ENCODE measurements around the gene ACER3.
"Not testable (repeated sequence)": the region's sequence is repeated elsewhere in the genome, so short reads cannot be mapped to it uniquely, and the experiment has no call there.

The ACER3 gene

DNA sequence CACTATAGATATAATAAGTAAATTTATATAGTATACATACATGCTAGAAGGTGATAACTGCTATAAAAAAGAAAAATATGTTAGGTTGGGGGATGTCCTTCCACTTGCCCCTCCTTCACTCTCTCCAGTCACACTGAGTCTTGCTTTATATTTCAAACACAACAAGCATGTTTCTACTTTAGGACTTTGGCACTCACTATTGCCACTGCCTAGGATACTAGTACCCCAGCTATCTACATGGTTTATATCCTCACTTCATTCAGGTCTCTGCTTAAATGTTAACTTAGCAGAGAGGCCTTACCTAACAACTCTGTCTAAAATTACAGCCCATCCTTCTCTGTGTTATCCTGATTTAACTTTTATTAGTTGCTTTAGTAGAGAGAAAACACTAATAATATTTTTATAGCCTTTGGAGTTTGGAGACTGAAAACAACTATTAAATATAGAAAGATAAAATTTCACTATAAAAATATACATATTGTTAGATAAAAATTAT lies 134.4 kb downstream of the ACER3 start:
- no peak for DNase-seq (ENCODE audit: low read depth in 2 of 2)

DNA sequence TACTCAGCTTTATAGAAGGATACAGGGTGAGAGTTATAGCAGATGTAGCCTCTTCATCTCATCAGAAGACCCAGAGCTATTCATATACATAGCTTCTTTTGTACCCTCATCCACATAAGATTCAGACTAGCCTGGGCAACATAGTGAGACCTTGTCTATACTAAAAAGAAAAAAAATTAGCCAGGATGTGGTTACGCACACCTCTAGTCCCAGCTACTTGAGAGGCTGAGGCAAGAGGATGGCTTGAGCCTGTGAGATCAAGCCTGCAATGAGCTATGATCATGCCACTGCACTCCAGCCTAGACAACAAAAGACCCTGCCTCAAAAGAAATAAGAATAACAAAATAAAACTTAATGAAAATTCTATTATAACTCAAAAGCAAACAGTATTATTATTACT lies 136.8 kb downstream of the ACER3 start:
- no peak for DNase-seq (ENCODE audit: low read depth in 2 of 2)

DNA sequence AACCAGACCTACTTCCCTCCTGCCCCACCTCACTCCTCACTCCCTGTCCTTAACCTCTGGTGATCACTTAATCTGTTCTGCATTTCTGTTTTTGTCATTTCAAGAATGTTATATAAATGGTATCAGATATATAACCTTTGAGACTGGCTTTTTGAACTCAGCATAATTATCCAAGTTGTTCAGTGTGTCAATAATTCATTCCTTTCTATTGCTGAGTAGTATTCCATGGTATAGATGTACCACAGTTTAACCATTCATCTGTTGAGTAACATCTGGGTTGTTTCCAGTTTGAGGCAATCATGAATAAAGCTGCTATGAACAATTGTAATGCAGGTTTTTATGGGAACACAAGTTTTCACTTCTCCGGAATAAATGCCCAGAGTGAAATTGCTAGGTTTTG lies 138.9 kb downstream of the ACER3 start:
- DNase-seq (ENCODE audit: low read depth in 2 of 2), result no peak

- DNase-seq (ENCODE audit: low read depth in 2 of 2), result no peak
These were observed 140.9 kb downstream of the ACER3 start for GRCh38 chr11:77001613-77002012.

DNA sequence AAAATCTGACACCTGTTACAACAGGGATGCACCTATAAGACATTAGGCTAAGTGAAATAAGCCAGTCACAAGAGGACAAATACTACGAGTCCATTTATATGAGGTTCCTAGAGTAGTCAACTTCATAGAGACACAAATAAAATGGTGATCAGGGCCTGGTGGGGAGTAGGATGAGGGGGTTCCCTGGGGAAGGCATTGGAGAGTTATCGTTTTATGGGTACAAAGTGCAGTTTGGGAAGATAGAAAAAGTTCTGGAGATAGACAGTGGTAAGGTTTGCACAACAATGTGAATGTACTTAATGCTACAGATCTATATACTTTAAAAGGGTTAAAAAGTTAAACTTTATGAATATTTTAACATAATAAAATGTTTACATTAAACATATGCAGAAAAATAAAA lies 142.1 kb downstream of the ACER3 start:
- no peak for DNase-seq (ENCODE audit: low read depth in 2 of 2)

GRCh38 chr11:77003963-77004362 lies 143.2 kb downstream of the ACER3 start:
- no peak for DNase-seq (ENCODE audit: low read depth in 2 of 2)

GRCh38 chr11:77009533-77010160 lies 148.9 kb downstream of the ACER3 start:
- DNase-seq (ENCODE audit: low read depth in 2 of 2), result no peak

DNA sequence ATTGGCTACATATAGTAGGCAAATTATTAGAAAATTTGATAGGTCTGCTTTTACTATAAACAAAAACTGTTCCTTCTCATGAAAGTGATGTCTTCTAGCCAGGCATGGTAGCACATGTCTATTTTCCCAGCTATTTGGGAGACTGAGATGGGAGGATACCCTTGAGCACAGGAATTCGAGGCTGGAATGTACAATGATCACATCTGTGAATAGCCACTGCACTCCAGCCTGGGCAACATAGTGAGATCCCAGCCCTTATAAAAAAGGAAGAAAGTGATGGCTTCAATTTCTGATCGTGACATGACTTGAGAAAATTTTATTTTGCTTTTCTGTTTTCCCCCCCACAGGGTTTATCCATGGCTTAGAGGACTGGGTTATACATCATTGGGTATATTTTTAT lies 154.0 kb downstream of the ACER3 start:
- no peak for DNase-seq (ENCODE audit: low read depth in 2 of 2)

GRCh38 chr11:77018396-77018924 lies 157.7 kb downstream of the ACER3 start:
- not testable (repeated sequence) for DNase-seq (ENCODE audit: low read depth in 2 of 2)

DNA sequence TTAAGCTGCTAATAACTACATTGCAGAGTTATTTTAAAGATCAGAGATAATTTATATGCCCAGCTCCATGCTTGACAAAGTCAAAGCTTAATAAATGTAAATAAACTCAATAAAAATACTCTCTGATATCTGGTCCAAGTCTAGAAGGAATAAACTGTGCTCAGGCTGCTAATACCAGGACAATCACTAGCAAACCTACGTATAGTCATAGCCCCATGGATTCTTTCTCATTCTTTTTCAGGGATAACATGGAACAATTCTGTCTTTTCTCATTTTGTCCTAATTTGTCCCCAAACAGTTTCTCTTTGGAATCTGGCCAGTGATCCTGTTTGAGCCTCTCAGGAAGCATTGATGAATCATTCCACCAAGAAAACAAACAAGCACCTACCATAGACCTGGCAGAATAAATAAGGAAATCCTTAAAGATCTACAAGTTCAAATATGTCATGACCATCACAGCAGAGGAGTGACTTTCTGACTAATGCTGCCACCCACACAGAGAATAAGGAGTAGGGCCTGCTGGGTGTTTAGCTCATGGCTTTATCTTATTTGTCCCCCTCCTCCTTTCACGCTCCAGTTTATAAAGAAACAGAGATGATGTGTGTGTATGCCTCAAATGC lies 159.4 kb downstream of the ACER3 start:
- no peak for DNase-seq (ENCODE audit: low read depth in 2 of 2)

- no peak for DNase-seq (ENCODE audit: low read depth in 2 of 2)
These were observed 160.0 kb downstream of the ACER3 start for GRCh38 chr11:77020734-77021133.

DNA sequence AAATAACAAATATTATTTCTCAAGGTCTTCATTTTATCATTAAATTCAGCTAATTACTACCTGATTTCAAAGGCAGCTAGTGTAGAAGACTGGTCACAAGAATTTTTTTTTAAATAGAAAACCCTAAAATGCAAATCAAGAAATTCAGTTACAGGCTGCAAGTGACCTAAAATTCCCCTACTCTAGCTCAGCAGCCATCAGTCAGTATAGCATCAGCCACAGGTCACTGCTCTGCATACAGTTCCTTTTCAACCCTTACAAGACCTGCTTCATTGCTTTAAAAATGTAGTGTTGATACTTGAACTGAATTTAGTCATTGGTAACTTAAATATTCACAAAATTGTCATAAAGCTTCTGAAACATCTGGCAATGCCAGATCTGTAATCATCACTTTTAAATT lies 164.0 kb downstream of the ACER3 start:
- DNase-seq (ENCODE audit: low read depth in 2 of 2), result no peak

DNA sequence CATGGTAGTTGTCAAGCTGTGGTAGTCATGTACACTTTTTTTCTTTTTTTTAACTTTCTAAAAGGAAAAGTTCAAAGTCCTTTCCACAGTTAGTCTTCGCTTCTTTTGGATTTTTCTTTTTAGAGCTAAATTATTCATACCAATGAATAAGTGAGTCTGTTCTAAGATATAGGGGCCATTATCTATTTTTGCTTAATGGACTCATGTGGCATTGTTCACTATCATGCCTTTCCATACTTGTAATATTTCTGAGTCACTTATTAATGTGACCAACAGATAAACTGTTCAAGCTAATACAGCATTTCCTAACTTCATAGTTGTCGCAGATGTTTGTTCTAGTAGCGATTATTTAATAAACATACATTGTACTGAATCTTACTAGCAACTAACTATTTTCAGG lies 165.5 kb downstream of the ACER3 start:
- DNase-seq (ENCODE audit: low read depth in 2 of 2), result no peak

DNA sequence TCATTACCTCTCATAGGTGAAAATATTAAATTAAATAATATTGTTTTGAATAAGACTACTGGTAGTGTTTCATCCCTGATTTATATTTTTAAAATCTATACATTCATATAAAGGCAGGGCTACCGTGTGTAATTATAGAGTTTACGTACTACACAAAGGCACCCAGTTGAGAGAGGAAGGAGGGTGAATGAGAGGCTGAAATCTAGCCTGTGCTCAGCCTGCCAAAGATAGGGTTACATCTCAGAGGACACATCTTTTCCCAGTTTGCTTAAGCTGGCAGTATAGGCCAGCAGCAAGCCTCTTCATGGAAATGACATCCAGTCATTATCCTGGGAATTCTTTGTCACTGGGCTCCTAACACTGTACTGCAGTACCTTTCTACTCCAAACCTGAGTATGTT lies 166.0 kb downstream of the ACER3 start:
- no peak for DNase-seq (ENCODE audit: low read depth in 2 of 2)

GRCh38 chr11:77027275-77027674 lies 166.6 kb downstream of the ACER3 start:
- DNase-seq (ENCODE audit: low read depth in 2 of 2), result no peak

DNA sequence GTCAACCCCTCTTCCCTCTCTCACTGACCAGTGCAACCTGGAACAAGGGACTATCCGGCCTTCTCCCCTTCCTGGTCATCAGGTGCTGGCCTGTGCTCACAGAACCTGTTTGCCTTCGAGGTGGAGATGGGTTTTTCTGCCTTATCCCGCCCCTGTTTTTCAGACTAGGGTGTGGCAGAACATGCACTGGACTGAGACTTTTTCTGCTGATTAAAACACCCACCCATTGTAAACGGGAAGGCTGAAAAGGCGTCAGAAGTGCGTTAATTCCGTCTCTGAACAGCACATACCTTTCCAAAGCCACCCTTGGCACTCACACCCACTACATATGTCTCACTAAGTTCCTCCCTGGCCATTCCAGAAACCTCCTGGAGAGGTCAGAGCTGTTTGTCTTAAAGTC lies 169.1 kb downstream of the ACER3 start:
- DNase-seq (ENCODE audit: low read depth in 2 of 2), result no peak

DNA sequence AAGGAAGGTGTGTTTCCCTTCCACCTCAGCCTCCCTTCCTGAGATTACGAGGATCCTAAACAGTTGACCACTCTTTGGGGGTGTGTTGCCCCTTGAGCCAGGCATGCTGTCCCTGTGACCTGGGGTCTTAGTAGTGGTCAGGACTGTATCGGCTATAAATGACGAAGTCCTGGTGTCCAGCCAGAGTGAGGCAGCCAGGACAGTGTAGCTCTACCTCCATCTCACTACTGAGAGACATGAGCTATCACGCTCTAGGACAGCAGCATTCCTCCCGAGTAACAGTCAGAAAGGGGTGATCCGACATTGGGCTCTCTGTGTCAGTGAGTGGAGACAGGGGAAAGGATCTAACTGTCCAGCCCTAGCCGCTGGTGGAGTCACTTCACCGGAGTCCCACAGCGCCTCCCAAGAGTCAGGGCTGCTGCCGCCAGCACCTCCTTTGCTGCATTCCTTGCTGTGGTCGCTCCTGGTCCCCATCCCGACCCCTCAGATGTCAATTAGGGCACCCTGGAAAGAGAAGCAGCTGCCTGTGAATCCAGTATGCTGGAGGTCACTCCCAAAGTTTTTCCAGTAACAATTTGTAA lies 170.2 kb downstream of the ACER3 start:
- no peak for DNase-seq (ENCODE audit: low read depth in 2 of 2)

GRCh38 chr11:77031599-77031998 lies 170.9 kb downstream of the ACER3 start:
- no peak for DNase-seq (ENCODE audit: low read depth in 2 of 2)

DNA sequence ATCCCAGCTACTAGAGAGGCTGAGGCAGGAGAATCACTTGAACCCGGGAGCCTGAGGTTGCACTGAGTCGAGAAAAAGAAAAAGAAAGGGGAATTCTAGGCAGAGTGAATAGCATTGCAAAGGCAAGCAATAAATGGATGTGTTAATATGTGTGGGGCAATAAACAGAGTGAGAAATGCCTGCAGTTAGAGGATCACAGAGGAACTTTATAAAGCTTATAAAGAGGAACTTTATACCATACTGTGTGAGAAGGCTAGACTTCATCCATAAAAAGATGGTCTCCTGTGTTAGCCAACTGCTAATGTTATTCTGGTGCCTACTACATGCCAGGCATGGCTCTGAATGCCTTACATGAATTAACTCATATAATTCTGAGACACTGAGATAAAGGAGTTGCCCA lies 174.3 kb downstream of the ACER3 start:
- DNase-seq (ENCODE audit: low read depth in 2 of 2), result no peak

DNA sequence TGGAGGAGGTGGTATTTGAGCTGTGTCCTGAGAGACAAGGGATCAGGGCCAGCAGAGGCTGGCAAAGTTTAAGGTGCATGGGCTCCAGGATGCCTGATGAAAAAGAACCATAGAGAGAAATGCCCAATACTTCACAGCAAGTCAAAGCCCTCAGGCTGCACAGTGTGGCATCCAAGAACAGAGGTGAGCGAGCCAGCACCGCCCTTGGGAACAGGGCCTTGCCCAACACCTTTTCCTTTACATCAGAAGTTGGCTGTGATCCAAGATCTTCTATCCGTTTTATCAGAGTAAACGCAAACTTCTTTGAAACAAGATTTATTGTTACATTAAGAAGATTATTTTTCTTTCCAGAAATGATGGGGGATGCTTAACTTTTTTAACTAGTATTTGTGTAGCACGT lies 174.9 kb downstream of the ACER3 start:
- no peak for DNase-seq (ENCODE audit: low read depth in 2 of 2)

DNA sequence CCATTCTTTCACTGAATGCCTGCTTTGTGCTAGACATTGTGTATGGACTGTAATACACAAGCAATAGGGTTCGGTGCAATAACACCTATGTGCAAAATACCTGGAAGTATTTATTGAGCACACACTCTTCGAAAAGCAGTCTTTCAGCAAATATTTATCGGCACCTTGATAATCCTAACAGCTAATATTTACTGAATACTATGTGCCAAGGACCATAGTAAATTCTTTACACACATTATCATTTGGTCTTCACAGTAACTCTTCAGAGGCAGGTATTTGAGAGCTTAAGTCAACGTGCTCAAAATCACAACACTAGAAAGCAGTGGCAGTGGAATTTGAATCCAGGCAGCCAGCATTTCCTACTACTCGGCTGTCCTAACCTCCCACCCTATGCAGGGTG lies 175.7 kb downstream of the ACER3 start:
- no peak for DNase-seq (ENCODE audit: low read depth in 2 of 2)

- DNase-seq (ENCODE audit: low read depth in 2 of 2), result no peak
These were observed 176.3 kb downstream of the ACER3 start for GRCh38 chr11:77037057-77037456.
